ENCODE data around the gene C1QA. TPM values are rescaled to one million over a fixed set of nuclear protein-coding genes. Genes with fewer than 3 reads are reported as not detected.

C1QA gene
- total RNA-seq, 3 donors from 2014 or later (not counting 1 experiment from before 2014, with no cell fraction given), result 0.43 to 3.9 TPM; not detected in 1

DNA sequence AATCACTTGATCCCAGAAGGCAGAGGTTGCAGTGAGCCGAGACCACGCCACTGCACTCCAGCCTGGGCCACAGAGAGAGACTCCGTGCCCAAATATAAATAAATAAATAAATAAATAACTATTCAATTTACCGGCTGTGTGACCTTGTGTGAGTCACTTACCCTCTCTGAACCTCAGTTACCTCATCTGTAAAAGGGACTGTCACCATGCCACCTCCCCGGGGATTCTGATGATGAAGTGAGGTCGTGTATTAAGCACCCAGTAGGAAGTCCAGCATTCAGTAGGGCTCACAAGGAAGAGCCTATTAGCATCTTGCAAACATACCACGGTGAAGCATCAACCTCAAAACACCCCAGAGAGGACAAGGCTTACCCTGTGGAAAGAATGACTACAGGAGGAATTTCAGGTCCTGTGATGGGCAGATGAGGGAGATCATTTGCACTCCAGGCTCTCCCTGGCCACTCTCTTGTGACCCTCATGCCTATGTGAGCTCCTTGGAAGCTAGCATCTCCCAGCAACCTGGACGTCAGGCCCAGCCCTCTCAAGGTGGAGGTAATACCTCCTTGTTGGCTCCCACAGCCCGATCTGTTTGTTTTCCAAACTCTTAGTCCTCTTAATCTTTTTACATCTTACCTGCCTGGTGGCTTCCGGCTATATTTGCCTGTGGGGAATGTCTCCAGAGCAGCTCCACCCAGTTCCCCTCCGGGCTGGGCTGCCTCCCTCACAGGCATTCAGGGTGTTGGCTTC is 7.6 kb upstream of the C1QA start:
- WGBS (ENCODE audit: insufficient coverage), result 37% methylated on average over 8 of the region's 11 CpGs
- Histone ChIP-seq H3K9me3 (ENCODE audit: control insufficient read depth, insufficient read depth, low read length) (no peaks in the 10 kb centered on the region), H3K36me3 (ENCODE audit: control insufficient read depth, insufficient read depth, low read length) (no peaks in the 10 kb centered on the region), H3K27ac (ENCODE audit: low read length) (no peak overlapping the region), H3K4me1 (ENCODE audit: control insufficient read depth, insufficient read depth, low read length) (peaks cover 8% of the 10 kb centered on the region), H3K4me3 (ENCODE audit: low read length) (no peak overlapping the region), H3K27me3 (ENCODE audit: control insufficient read depth, insufficient read depth, low read length) (peaks cover 2% of the 10 kb centered on the region)
- no peaks in the 10 kb centered on the region for H3K36me3 Mint-ChIP-seq
- H3K27ac Mint-ChIP-seq, result no peak overlapping the region
- peaks cover 27 to 36% of the 10 kb centered on the region in 2 donors for H3K27me3 Mint-ChIP-seq (ENCODE audit: low read depth in 2 of 2)
- H3K9me3 Mint-ChIP-seq, result no peaks in the 10 kb centered on the region
- H3K4me1 Mint-ChIP-seq, result peaks cover 0 to 6% of the 10 kb centered on the region in 2 donors
- ATAC-seq (no peak), DNase-seq (no peak)
- H3K4me3 Mint-ChIP-seq, result no peak overlapping the region
- TF ChIP-seq, protein P1, sequence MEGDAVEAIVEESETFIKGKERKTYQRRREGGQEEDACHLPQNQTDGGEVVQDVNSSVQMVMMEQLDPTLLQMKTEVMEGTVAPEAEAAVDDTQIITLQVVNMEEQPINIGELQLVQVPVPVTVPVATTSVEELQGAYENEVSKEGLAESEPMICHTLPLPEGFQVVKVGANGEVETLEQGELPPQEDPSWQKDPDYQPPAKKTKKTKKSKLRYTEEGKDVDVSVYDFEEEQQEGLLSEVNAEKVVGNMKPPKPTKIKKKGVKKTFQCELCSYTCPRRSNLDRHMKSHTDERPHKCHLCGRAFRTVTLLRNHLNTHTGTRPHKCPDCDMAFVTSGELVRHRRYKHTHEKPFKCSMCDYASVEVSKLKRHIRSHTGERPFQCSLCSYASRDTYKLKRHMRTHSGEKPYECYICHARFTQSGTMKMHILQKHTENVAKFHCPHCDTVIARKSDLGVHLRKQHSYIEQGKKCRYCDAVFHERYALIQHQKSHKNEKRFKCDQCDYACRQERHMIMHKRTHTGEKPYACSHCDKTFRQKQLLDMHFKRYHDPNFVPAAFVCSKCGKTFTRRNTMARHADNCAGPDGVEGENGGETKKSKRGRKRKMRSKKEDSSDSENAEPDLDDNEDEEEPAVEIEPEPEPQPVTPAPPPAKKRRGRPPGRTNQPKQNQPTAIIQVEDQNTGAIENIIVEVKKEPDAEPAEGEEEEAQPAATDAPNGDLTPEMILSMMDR (IDR thresholded peaks at IDR 0.05), result no peak
- intact Hi-C loops (cut with micrococcal nuclease), result no loop called here

DNA sequence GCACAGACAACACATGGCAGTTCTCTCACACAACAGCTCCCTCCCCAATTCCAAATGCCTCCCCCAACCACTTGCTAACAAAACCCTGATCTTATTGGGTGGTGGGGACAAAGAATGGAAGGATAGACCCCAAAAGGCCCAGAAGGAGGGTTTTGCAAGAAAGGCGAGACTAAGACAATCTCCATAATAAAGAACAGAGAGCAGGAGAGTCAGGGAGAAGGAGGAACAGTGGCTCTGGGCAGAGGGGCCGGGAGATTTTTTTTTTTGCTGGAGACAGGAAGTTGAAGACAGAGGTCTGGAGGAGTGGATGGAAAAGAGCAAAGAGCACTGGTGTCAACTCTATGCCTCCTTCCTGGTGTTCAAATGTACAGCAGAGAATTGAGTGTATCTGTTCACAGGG is 6.5 kb upstream of the C1QA start:
- Histone ChIP-seq H3K27ac (ENCODE audit: low read length) (no peak overlapping the region), H3K4me3 (ENCODE audit: low read length) (no peak overlapping the region), H3K4me1 (ENCODE audit: control insufficient read depth, insufficient read depth, low read length) (peaks cover 17% of the 10 kb centered on the region), H3K9me3 (ENCODE audit: control insufficient read depth, insufficient read depth, low read length) (no peaks in the 10 kb centered on the region), H3K27me3 (ENCODE audit: control insufficient read depth, insufficient read depth, low read length) (peaks cover 2% of the 10 kb centered on the region), H3K36me3 (ENCODE audit: control insufficient read depth, insufficient read depth, low read length) (no peaks in the 10 kb centered on the region)
- DNase-seq, result no peak
- WGBS (ENCODE audit: insufficient coverage), result 35% methylated on average over 2 of the region's 2 CpGs
- ATAC-seq, result no peak
- intact Hi-C loops (cut with micrococcal nuclease), result no loop called here
- H3K4me1 Mint-ChIP-seq, result peaks cover 0 to 8% of the 10 kb centered on the region in 2 donors
- TF ChIP-seq, protein P1 (IDR thresholded peaks at IDR 0.05), result no peak
- no peak overlapping the region for H3K4me3 Mint-ChIP-seq
- H3K9me3 Mint-ChIP-seq, result no peaks in the 10 kb centered on the region
- H3K36me3 Mint-ChIP-seq, result no peaks in the 10 kb centered on the region
- H3K27ac Mint-ChIP-seq, result no peak overlapping the region
- H3K27me3 Mint-ChIP-seq (ENCODE audit: low read depth in 2 of 2), result peaks cover 27 to 31% of the 10 kb centered on the region in 2 donors

DNA sequence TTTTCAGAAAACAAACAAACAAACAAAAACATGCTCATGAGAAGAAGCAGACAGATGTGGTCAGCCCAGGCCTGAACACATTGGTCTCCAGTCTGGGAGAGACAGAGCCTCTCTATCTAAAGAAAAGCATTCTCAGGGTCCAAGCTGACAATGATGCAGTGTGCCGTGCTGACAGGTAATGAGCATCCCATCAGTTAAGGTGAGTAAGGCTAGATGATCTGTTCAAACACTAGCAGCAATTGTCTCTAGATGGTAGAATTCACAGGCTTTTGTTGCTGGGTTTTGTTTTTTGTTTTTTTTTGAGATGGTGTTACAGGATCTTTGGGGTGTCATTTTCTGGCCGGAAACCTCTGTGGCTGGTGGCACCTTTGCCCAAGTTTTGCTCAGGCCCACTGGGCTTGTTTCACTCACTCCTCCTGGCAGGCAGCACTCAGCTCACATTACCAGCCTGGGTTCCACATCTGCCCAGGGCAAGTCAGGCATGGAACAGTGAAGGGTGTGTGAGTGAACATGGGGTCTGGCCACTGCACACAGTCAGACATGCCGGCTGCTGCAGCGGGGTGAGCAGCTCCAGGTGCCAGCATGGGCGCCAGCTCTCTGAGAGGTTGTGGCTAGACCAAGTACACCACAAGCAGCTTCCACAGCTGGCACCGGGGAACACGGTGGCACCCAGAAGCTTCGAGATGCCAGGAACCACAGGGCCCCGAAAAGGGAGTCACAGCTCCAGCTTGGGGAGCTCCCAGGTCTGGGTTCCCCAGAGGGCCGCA is 2.5 kb upstream of the C1QA start:
- 64% methylated on average over 10 of the region's 10 CpGs for WGBS (ENCODE audit: insufficient coverage)
- Histone ChIP-seq H3K36me3 (ENCODE audit: control insufficient read depth, insufficient read depth, low read length) (no peaks in the 10 kb centered on the region), H3K27me3 (ENCODE audit: control insufficient read depth, insufficient read depth, low read length) (no peaks in the 10 kb centered on the region), H3K27ac (ENCODE audit: low read length) (no peak overlapping the region), H3K4me1 (ENCODE audit: control insufficient read depth, insufficient read depth, low read length) (peaks cover 22% of the 10 kb centered on the region), H3K9me3 (ENCODE audit: control insufficient read depth, insufficient read depth, low read length) (no peaks in the 10 kb centered on the region), H3K4me3 (ENCODE audit: low read length) (no peak overlapping the region)
- Mint-ChIP-seq H3K27ac (no peak overlapping the region), H3K27me3 (ENCODE audit: low read depth in 2 of 2) (peaks cover 17 to 21% of the 10 kb centered on the region in 2 donors), H3K9me3 (no peaks in the 10 kb centered on the region), H3K4me1 (peaks cover 0 to 17% of the 10 kb centered on the region in 2 donors), H3K4me3 (peak overlapping the region; percentile 62), H3K36me3 (no peaks in the 10 kb centered on the region)
- intact Hi-C loops (cut with micrococcal nuclease), result no loop called here
- peak; percentile 27 to 55 (median 29) for ATAC-seq
- no peak for DNase-seq
- TF ChIP-seq, protein P1 (IDR thresholded peaks at IDR 0.05), result no peak

All from natural killer cell (primary cell).